ENCODE results near the gene CDK16.
A peak's percentile ranks its signal among the peaks of the same experiment; 100 is the strongest.

CDK16 gene

DNA sequence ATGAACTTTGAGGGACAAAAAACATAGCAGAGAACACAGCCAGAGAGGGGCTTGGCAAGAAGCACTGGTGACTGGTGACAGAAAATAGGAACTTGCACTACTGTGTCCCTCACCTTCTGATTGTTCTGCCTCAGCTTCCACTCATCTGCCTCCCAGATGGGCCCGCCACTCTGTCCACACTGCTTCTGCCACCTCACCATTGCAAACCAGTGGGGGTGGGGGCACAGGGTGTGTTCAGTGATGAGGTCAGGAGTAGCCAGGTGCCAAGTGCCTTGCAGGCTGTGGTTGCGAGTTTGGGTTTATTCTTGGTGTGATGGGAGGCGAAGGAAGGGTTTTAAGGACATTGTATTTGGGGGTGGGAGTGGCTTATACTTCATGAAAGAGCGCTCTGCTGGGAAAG lies 34.0 kb upstream of the CDK16 start:
- Histone ChIP-seq H3K9ac (no peak overlapping the region), H3K4me2 (no peak overlapping the region), H3K4me1 (no peaks in the 10 kb centered on the region), H3K27ac (no peak overlapping the region), H3K27me3 (peaks cover 45% of the 10 kb centered on the region), H3K9me3 (no peaks in the 10 kb centered on the region), H3K4me3 (no peak overlapping the region), H3K36me3 (peaks cover 69% of the 10 kb centered on the region), H4K20me1 (peaks cover 58% of the 10 kb centered on the region; the same call in 1 of the 2 replicates)
- no peak for TF ChIP-seq Cebpa-rat (IDR thresholded peaks at IDR 0.05)

DNA sequence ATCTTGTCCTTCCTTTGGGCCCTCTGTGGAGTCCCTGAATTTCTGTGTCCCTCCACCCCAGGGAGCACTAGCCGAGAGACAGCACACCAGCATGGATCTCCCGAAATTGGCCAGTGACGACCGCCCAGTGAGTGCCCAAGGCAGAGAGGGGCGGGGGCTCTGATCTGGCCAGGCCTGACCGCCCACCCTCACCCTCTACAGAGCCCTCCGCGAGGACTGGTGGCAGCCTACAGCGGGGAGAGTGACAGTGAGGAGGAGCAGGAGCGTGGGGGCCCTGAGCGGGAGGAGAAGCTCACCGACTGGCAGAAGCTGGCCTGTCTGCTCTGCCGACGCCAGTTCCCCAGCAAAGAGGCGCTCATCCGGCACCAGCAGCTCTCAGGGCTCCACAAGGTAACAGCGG lies 33.2 kb upstream of the CDK16 start:
- Histone ChIP-seq H3K36me3 (peaks cover 63% of the 10 kb centered on the region), H4K20me1 (peaks cover 53% of the 10 kb centered on the region; the same call in 1 of the 2 replicates), H3K4me1 (no peaks in the 10 kb centered on the region), H3K4me2 (no peak overlapping the region), H3K4me3 (no peak overlapping the region), H3K9me3 (no peaks in the 10 kb centered on the region), H3K27ac (no peak overlapping the region), H3K27me3 (peaks cover 40% of the 10 kb centered on the region), H3K9ac (no peak overlapping the region)
- TF ChIP-seq Cebpa-rat (IDR thresholded peaks at IDR 0.05), result no peak

DNA sequence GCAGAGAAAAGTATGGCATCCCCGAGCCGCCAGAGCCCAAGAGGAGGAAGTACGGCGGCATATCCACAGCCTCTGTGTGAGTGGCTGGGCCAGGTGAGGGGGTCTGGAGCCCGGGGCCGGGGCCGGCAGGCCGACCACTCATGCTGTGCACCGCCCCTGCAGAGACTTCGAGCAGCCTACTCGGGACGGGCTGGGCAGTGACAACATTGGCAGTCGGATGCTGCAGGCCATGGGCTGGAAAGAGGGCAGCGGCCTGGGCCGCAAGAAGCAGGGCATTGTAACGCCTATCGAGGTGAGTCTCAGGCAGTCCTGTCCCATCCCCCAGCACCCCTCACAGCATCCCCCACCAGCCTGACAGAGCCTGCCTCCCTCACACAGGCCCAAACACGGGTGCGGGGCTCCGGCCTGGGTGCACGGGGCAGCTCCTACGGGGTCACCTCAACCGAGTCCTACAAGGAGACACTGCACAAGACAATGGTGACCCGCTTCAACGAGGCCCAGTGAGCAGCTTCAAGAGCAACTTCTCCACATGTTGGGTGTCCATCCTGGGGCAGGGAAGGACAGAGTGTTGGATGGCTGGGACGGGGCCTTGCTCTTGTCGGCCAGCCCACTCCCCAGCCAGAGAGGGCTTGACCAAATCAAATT lies 32.3 kb upstream of the CDK16 start:
- Histone ChIP-seq H3K27me3 (peaks cover 39% of the 10 kb centered on the region), H3K4me3 (no peak overlapping the region), H3K9ac (no peak overlapping the region), H3K27ac (no peak overlapping the region), H3K9me3 (no peaks in the 10 kb centered on the region), H3K4me2 (no peak overlapping the region), H3K36me3 (peaks cover 54% of the 10 kb centered on the region), H3K4me1 (no peaks in the 10 kb centered on the region), H4K20me1 (peaks cover 53% of the 10 kb centered on the region; the same call in 1 of the 2 replicates)
- TF ChIP-seq Cebpa-rat (IDR thresholded peaks at IDR 0.05), result no peak

DNA sequence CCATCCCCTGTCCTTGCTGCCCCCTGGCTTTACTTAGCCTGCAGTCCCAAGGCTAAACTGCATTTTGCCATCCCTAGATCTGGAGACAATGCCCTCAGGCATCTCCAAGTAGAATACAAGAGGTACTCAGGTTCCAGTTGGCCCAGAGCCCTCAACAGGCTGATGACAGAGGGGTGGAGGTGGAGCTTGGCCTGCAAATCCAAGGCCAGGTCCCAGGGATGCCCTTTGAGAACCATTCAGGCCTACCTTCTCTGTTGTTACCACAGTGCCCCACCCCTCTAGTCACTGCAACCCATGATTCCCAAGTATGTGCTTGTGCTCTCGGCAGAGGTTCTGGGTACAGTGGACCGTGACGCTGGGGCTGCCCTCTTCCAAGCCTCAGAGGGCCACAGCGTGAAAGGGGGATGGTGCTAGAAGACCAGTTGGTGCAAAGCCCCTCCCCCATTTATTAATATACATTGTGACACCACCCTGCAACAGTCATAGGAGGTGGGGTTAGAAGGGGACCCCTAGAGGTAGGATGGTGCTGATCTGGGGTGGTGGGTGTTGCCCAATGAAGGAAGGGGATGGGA lies 31.3 kb upstream of the CDK16 start:
- Histone ChIP-seq H3K9me3 (no peaks in the 10 kb centered on the region), H3K27ac (no peak overlapping the region), H3K9ac (no peak overlapping the region), H3K36me3 (peaks cover 45% of the 10 kb centered on the region), H3K4me1 (peaks cover 5% of the 10 kb centered on the region), H4K20me1 (peaks cover 43% of the 10 kb centered on the region; the same call in 1 of the 2 replicates), H3K27me3 (peaks cover 29% of the 10 kb centered on the region), H3K4me3 (no peak overlapping the region), H3K4me2 (no peak overlapping the region)
- TF ChIP-seq Cebpa-rat (IDR thresholded peaks at IDR 0.05), result no peak

DNA sequence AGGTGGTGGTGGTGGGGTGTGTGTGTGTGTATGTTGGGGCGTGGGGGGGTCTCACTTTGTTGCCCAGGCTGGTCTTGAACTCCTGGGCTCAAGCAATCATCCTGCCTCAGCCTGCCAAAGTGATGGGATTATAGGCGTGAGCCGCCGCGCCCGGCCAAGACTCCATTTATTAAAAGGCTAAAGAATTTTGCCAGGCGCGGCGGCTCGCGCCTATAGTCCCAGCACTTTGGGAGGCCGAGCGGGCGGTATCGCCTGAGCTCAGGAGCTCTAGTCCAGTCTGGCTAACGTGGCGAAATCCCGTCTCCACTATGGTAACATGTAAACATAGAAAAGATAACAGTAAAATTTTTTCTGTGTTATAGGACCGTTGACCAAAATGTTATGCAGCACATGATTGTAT lies 28.6 kb upstream of the CDK16 start:
- Histone ChIP-seq H3K4me1 (peaks cover 22% of the 10 kb centered on the region), H4K20me1 (peaks cover 27% of the 10 kb centered on the region), H3K9ac (no peak overlapping the region), H3K27me3 (peaks cover 9% of the 10 kb centered on the region; the same call in 1 of the 2 replicates), H3K9me3 (no peaks in the 10 kb centered on the region), H3K27ac (no peak overlapping the region), H3K36me3 (peaks cover 24% of the 10 kb centered on the region), H3K4me2 (no peak overlapping the region), H3K4me3 (no peak overlapping the region)
- no peak for TF ChIP-seq Cebpa-rat (IDR thresholded peaks at IDR 0.05)

DNA sequence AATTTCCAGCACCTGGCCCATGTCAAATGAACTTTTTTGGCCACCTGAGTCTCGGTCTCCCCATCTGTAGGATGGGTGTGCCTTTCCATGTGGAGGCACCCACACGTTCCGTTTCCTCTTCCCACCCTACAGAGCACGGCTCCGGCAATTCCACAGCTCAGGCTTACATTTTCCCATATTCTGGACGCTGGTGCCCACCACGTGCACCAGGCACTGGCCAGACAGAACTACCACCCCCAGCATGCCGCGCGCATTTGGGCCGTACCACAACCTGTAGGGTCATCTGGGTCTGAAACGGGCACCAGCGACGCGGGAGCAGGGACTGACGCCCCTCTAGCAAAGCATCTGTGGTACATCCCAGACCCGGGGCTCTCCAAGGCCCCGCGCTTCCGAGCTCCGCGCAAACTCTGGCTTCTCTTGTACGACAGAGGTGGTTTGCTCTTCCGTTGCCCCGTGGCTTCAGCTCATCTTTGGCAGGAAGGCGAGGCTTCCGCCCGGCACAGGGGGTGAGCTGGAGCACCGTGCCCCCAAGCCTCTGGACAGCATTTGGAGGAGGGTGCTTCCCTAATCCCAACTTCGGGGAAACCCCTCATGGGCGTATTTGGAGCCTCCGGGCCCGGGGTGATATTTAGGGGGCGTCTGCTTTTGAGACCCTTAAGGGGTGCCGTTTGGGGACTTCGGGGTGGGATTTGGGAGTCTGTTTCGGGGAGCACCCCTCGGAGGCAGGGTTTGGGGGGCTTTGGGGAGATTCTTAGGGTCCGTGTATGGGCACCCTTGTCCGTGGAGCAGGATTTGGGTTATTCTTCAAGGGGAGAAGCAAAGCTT lies 27.8 kb upstream of the CDK16 start:
- peak overlapping the region; percentile 78 for H3K27ac ChIP-seq

DNA sequence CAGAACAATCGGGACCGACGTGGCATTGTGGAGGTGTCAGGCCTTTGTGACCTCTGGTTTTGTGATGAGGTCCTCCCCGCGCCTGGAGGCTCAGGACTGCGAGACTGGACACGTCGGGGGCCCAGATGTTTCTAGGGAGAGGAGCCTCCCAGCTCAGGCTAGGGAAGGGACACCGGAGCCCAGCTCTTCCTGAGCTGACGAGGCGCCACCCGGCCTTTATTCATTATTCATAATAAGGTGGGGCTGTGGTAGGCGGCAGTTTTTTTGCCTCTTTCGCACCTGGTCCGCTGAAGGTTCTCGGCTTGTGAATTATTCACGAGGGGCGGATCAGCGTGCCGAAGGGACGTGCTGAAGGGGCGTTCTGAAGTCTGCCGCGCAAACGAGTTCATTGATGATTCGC lies 27.1 kb upstream of the CDK16 start:
- Histone ChIP-seq H3K27me3 (0 out of 2 replicates have a peak, but pooled peaks cover 3% of the 10 kb centered on the region), H3K9me3 (no peaks in the 10 kb centered on the region), H3K27ac (peak overlapping the region; percentile 78), H3K4me1 (peaks cover 37% of the 10 kb centered on the region), H4K20me1 (peaks cover 30% of the 10 kb centered on the region), H3K4me2 (peak overlapping the region; percentile 76), H3K4me3 (peak overlapping the region; percentile 90), H3K9ac (peak overlapping the region; percentile 81), H3K36me3 (peaks cover 17% of the 10 kb centered on the region)
- no peak for TF ChIP-seq Cebpa-rat (IDR thresholded peaks at IDR 0.05)

More for the DNA sequence above, 27.8 kb upstream of the CDK16 start:
- peak overlapping the region; percentile 81 for H3K9ac ChIP-seq
- H3K9me3 ChIP-seq, result no peaks in the 10 kb centered on the region
- H4K20me1 ChIP-seq, result peaks cover 27% of the 10 kb centered on the region
- peak overlapping the region; percentile 90 for H3K4me3 ChIP-seq
- H3K36me3 ChIP-seq, result peaks cover 17% of the 10 kb centered on the region
- H3K27me3 ChIP-seq, result peaks cover 3% of the 10 kb centered on the region; the same call in 1 of the 2 replicates
- H3K4me1 ChIP-seq, result peaks cover 30% of the 10 kb centered on the region
- peak overlapping the region; percentile 76 for H3K4me2 ChIP-seq
- TF ChIP-seq Cebpa-rat (IDR thresholded peaks at IDR 0.05), result no peak

DNA sequence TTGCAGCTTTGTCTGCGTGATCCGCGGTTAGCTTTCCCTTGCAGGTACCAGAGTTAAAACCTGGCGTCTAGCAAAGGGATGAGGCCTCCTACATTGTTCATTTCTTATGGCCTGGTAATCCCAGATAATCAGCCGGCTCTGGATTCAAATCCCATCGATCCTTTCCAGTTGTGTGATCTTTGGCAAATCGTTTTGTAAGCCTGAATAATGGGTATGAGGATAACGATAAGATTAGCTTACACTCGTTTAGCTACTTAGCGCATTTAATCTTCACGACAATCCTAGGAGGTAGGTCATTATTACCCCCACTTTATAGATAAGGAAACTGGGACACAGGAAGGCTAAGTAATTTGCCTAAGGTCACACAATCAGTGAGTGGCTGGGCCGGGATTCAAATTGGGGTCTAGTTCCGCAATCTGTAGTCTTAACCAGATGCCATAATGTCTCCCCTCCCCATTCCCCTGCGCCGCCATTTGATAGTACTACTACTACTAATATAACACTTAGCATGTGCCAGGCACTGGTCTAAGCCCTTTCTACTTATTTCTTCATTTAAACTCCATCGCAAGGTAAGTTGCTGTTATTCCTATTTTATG lies 26.6 kb upstream of the CDK16 start:
- Histone ChIP-seq H3K4me1 (peaks cover 42% of the 10 kb centered on the region), H3K36me3 (peaks cover 17% of the 10 kb centered on the region), H3K4me2 (peak overlapping the region; percentile 76), H4K20me1 (peaks cover 30% of the 10 kb centered on the region), H3K4me3 (peak overlapping the region; percentile 90), H3K27ac (peak overlapping the region; percentile 78), H3K9ac (peak overlapping the region; percentile 81), H3K27me3 (no peaks in the 10 kb centered on the region), H3K9me3 (no peaks in the 10 kb centered on the region)
- TF ChIP-seq Cebpa-rat (IDR thresholded peaks at IDR 0.05), result no peak

DNA sequence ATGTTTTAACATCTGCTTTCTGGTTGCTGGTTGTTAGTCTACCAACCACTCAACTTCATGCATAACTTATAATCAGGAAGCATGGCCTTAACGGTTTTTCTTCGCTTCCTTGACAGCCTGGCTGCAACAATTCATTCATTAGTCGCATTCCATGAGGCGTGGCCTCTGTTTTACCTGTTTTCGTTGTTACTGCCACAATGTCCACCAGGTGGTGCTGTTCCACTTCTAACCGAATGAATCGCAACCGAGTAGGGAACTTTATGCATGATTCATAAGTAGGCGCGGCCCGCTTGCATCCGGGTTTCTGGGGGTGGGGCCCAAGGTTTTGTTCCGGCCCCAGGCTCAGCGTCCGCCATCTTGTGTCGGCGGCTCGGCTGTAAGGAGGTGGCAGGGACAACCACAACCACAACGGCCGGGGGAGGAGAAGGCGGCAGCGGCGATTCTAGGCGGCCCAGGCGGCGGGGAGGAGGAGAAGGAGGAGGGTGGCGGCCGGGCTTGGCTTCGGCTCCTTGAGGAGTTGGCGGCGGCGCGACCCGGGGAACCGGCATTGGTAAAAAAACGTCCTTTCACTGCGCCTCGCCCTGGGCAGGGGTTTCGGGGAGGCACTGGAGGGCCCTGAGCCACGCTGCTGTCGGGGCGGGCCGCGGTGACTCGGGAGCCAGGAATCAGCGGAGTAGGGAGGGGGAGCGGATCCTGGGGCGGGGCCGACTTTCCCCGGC lies 24.8 kb upstream of the CDK16 start, which contains the start of gene UBA1:
Gene UBA1, plus strand, starts transcription at position 355 of the 719 bp plus-strand sequence. CDS start 4,974 bp downstream, outside the sequence.
- peak within 1 kb of the TSS; percentile 94 for H3K4me2 ChIP-seq
- H3K9ac ChIP-seq, result peak within 1 kb of the TSS; percentile 98
- peak within 1 kb of the TSS; percentile 90 for H3K4me3 ChIP-seq
- H3K27me3 ChIP-seq, result no peaks in the 10 kb centered on the region
- H3K27ac ChIP-seq, result peak within 1 kb of the TSS; percentile 98
- peaks cover 44% of the 10 kb centered on the region for H4K20me1 ChIP-seq
- peaks cover 30% of the 10 kb centered on the region for H3K36me3 ChIP-seq
- H3K4me1 ChIP-seq, result peaks cover 49% of the 10 kb centered on the region
- no peak for TF ChIP-seq Cebpa-rat (IDR thresholded peaks at IDR 0.05)
- no peaks in the 10 kb centered on the region for H3K9me3 ChIP-seq
